Fibroblast of mammary gland (primary cell): ENCODE measurements around the gene TMEM60.

ENCODE experiments used
- DNase-seq: peaks from one replicate; pipeline ENCODE4 v3.0.0-alpha.2; 2010; ENCODE audit warnings: low read depth
- H3K4me3 ChIP-seq: 2 replicates; pipeline ENCODE4 v1.5.1; 2011; ENCODE audit warnings: low read depth, mild to moderate bottlenecking, low read length, moderate library complexity; ENCODE audit not compliant: control insufficient read depth
- CTCF ChIP-seq: conservative IDR thresholded peaks from 2 replicates; pipeline ENCODE4 v1.5.1; 2011; ENCODE audit warnings: low read depth, low read length, inconsistent platforms; ENCODE audit not compliant: control insufficient read depth, insufficient read depth

The TMEM60 gene

GRCh38 chr7:77798394-77799077, at the start of gene TMEM60, which contains the start of gene PHTF2:
Gene TMEM60 (minus strand): TSS chr7:77798434. CDS start chr7:77794373, 4,061 bp downstream.
Gene PHTF2 (plus strand): TSS chr7:77798773.
- H3K4me3 ChIP-seq, result peak within 1 kb of the TSS; percentile 97
- TF ChIP-seq CTCF, result peak; percentile 31
- DNase-seq, result peak; percentile 99

GRCh38 chr7:77846317-77847092, 48.3 kb upstream of the TMEM60 start:
- H3K4me3 ChIP-seq, result no peak overlapping the region
- TF ChIP-seq CTCF, result no peak
- DNase-seq, result no peak

GRCh38 chr7:77843194-77843593, 45.0 kb upstream of the TMEM60 start:
- no peak overlapping the region for H3K4me3 ChIP-seq
- no peak for DNase-seq
- TF ChIP-seq CTCF, result no peak

GRCh38 chr7:77839919-77840318, 41.7 kb upstream of the TMEM60 start:
- H3K4me3 ChIP-seq, result no peak overlapping the region
- no peak for DNase-seq
- TF ChIP-seq CTCF, result no peak

- no peak for TF ChIP-seq CTCF
- DNase-seq, result no peak
Measured at GRCh38 chr7:77838929-77839491, 40.8 kb upstream of the TMEM60 start.

GRCh38 chr7:77837966-77838365, 39.7 kb upstream of the TMEM60 start:
- TF ChIP-seq CTCF, result no peak
- H3K4me3 ChIP-seq, result no peak overlapping the region
- no peak for DNase-seq

More at GRCh38 chr7:77838929-77839491, 40.8 kb upstream of the TMEM60 start:
- H3K4me3 ChIP-seq, result no peak overlapping the region
